H1 (cell line): ENCODE measurements around the gene SSTR3. TPM values are rescaled to one million over a fixed set of nuclear protein-coding genes. Genes with fewer than 3 reads are reported as not detected.

Experiments
- CTCF ChIA-PET: fragments of 300-600 bp; sonication (Branson Sonifier 250); formaldehyde crosslinking; loops from one replicate; lab custom pipeline; 2021; ENCODE audit not compliant: partially characterized antibody; lab: Charles Lee
- POLR2A ChIA-PET: fragments of 300-600 bp; sonication (Branson Sonifier 250); formaldehyde crosslinking; loops from one replicate; lab custom pipeline; 2021; ENCODE audit warnings: inconsistent platforms; ENCODE audit not compliant: partially characterized antibody; lab: Charles Lee
- DNase-seq, 2 experiments: peaks; one replicate each; pipeline versions ENCODE4 v3.0.0 to v3.0.0-alpha.2; 2010 to 2022; ENCODE audit warnings: low spot score in 2 of 2, low read depth in 1 of 2, mixed read lengths in 1 of 2
- FAIRE-seq: peaks from 2 replicates; lab custom pipeline; 2011; peaks lifted over from hg19 to GRCh38; lab: Jason Lieb, UNC
- H2AFZ ChIP-seq: 2 replicates; pipeline ENCODE4 v1.8.1; 2012; ENCODE audit warnings: low read length, inconsistent platforms
- H2AK5ac ChIP-seq: 2 replicates; pipeline ENCODE4 v1.6.1; 2013; ENCODE audit warnings: low read depth, low read length
- H2BK120ac ChIP-seq: replicated peaks from 2 replicates; pipeline ENCODE3; 2013; ENCODE audit warnings: low read depth, low read length, inconsistent platforms
- H2BK12ac ChIP-seq: 2 replicates; pipeline ENCODE4 v1.6.1; 2013; ENCODE audit warnings: low read depth, low read length
- H2BK15ac ChIP-seq: 2 replicates; pipeline ENCODE4 v1.6.1; 2013; ENCODE audit warnings: low read length
- H2BK20ac ChIP-seq: 2 replicates; pipeline ENCODE4 v1.6.1; 2013; ENCODE audit warnings: low read length
- H2BK5ac ChIP-seq: 2 replicates; pipeline ENCODE4 v1.6.1; 2013; ENCODE audit warnings: low read depth, low read length
- H3K14ac ChIP-seq: 2 replicates; pipeline ENCODE4 v1.6.1; 2013; ENCODE audit warnings: inconsistent platforms; ENCODE audit not compliant: insufficient read length
- H3K18ac ChIP-seq: 2 replicates; pipeline ENCODE4 v1.6.1; 2013; ENCODE audit warnings: low read length; ENCODE audit errors: extremely low read depth
- H3K23ac ChIP-seq: 2 replicates; pipeline ENCODE4 v1.6.1; 2013; ENCODE audit warnings: inconsistent platforms; ENCODE audit not compliant: insufficient read length
- H3K23me2 ChIP-seq: 2 replicates; pipeline ENCODE4 v1.6.1; 2013; ENCODE audit warnings: low read depth, low read length
- H3K27ac ChIP-seq: 2 replicates; pipeline ENCODE4 v1.6.1; 2011; ENCODE audit warnings: low read depth, low read length, inconsistent platforms
- H3K27me3 ChIP-seq, 4 experiments: replicated peaks in 1 of 4; 1 replicate in 1 of 4; 2 replicates in 3 of 4; pipeline versions ENCODE4 v1.6.1 to v1.8.1; 2011 to 2013; ENCODE audit warnings: low read length in 3 of 4, mild to moderate bottlenecking in 3 of 4, inconsistent platforms in 2 of 4, mixed read lengths in 2 of 4, moderate library complexity in 1 of 4; ENCODE audit not compliant: control insufficient read depth in 3 of 4, insufficient read depth in 3 of 4; ENCODE audit errors: extremely low read depth in 1 of 4
- H3K36me3 ChIP-seq, 4 experiments: 2 replicates each; pipeline versions ENCODE4 v1.6.1 to v1.8.1; 2011 to 2013; ENCODE audit warnings: mild to moderate bottlenecking in 4 of 4, low read length in 3 of 4, moderate library complexity in 2 of 4, control low read depth in 1 of 4, inconsistent platforms in 1 of 4; ENCODE audit not compliant: insufficient read depth in 4 of 4, control insufficient read depth in 2 of 4
- H3K4ac ChIP-seq: replicated peaks from 2 replicates; pipeline ENCODE3; 2013; ENCODE audit warnings: low read length, low read depth, mixed read lengths, inconsistent platforms; ENCODE audit not compliant: insufficient read length
- H3K4me1 ChIP-seq, 4 experiments: replicated peaks in 1 of 4; 1 replicate in 1 of 4; 2 replicates in 3 of 4; pipeline versions ENCODE4 v1.6.1 to v1.8.1; 2011 to 2013; ENCODE audit warnings: low read length in 3 of 4, inconsistent platforms in 2 of 4, mixed read lengths in 1 of 4; ENCODE audit not compliant: insufficient read depth in 4 of 4, control insufficient read depth in 3 of 4
- H3K4me2 ChIP-seq, 2 experiments: 2 replicates each; pipeline versions ENCODE4 v1.6.1 to v1.8.1; 2011 to 2013; ENCODE audit warnings: low read depth in 2 of 2, low read length in 2 of 2, control low read depth in 1 of 2, inconsistent platforms in 1 of 2, mild to moderate bottlenecking in 1 of 2; ENCODE audit not compliant: insufficient read depth in 1 of 2
- H3K4me3 ChIP-seq, 4 experiments: fragments of 200-600, 300-600 bp in 1 of 4; sonication (generic), shearing (Covaris generic), sonication (Bioruptor Twin) in 1 of 4; 2 replicates each; pipeline versions ENCODE4 v1.5.1 to v1.8.1; 2011 to 2016; ENCODE audit warnings: low read length in 4 of 4, low read depth in 3 of 4, control low read depth in 2 of 4, inconsistent platforms in 2 of 4, mild to moderate bottlenecking in 2 of 4, mixed read lengths in 1 of 4, moderate library complexity in 1 of 4; ENCODE audit not compliant: insufficient read depth in 2 of 4; ENCODE audit errors: extremely low read depth in 1 of 4
- H3K56ac ChIP-seq: replicated peaks from 2 replicates; pipeline ENCODE3; 2013; ENCODE audit warnings: low read depth, mild to moderate bottlenecking, mixed read lengths, low read length, inconsistent platforms; ENCODE audit not compliant: insufficient read length
- H3K79me1 ChIP-seq: 2 replicates; pipeline ENCODE4 v1.6.1; 2013; ENCODE audit warnings: low read depth, low read length, control low read depth
- H3K79me2 ChIP-seq, 2 experiments: 2 replicates each; pipeline versions ENCODE4 v1.6.1 to v1.8.1; 2012 to 2013; ENCODE audit warnings: low read length in 2 of 2, mild to moderate bottlenecking in 2 of 2, inconsistent platforms in 1 of 2; ENCODE audit not compliant: insufficient read depth in 2 of 2, control insufficient read depth in 1 of 2
- H3K9ac ChIP-seq, 4 experiments: replicated peaks in 1 of 4; 1 replicate in 1 of 4; 2 replicates in 3 of 4; pipeline versions ENCODE4 v1.6.1 to v1.8.1; 2011 to 2013; ENCODE audit warnings: low read depth in 3 of 4, low read length in 3 of 4, control low read depth in 2 of 4, mild to moderate bottlenecking in 2 of 4, moderate library complexity in 2 of 4, inconsistent platforms in 1 of 4; ENCODE audit errors: extremely low read depth in 1 of 4
- H3K9me3 ChIP-seq, 2 experiments: 2 replicates each; pipeline versions ENCODE4 v1.6.1 to v1.8.1; 2012 to 2013; ENCODE audit warnings: mild to moderate bottlenecking in 2 of 2, moderate library complexity in 2 of 2, control low read depth in 1 of 2, inconsistent platforms in 1 of 2, low read depth in 1 of 2, low read length in 1 of 2, mixed read lengths in 1 of 2; ENCODE audit not compliant: insufficient read depth in 2 of 2
- H4K20me1 ChIP-seq, 2 experiments: replicated peaks in 1 of 2; 2 replicates each; pipeline versions ENCODE3 to v1.8.1; 2011 to 2013; ENCODE audit warnings: inconsistent platforms in 2 of 2, low read length in 2 of 2, mild to moderate bottlenecking in 1 of 2; ENCODE audit not compliant: insufficient read depth in 2 of 2, control insufficient read depth in 1 of 2
- H4K5ac ChIP-seq: 2 replicates; pipeline ENCODE4 v1.6.1; 2013; ENCODE audit warnings: low read length, low read depth, mixed read lengths, inconsistent platforms; ENCODE audit not compliant: insufficient read length
- H4K8ac ChIP-seq: 2 replicates; pipeline ENCODE4 v1.8.0; 2013; ENCODE audit warnings: mild to moderate bottlenecking, moderate library complexity, low read length, inconsistent platforms; ENCODE audit not compliant: insufficient read depth; ENCODE audit errors: extremely low read depth
- H4K91ac ChIP-seq: replicated peaks from 2 replicates; pipeline ENCODE3; 2013; ENCODE audit warnings: low read length, mixed read lengths, inconsistent platforms; ENCODE audit not compliant: insufficient read length
- CHD1 ChIP-seq: IDR thresholded peaks from 2 replicates; pipeline ENCODE4 v1.6.1; 2012; ENCODE audit warnings: low read depth, low read length, improper control_type of control experiment
- CTCF ChIP-seq, 3 experiments: IDR thresholded peaks; 1 replicate in 2 of 3; 2 replicates in 1 of 3; pipeline versions ENCODE4 v1.5.1 to v1.6.1; 2011; ENCODE audit warnings: low read length in 3 of 3, mild to moderate bottlenecking in 3 of 3, inconsistent platforms in 2 of 3, low read depth in 1 of 3, moderate library complexity in 1 of 3; ENCODE audit not compliant: insufficient read depth in 1 of 3; ENCODE audit errors: control extremely low read depth in 1 of 3
- EZH2 ChIP-seq: fragments of 200-600 bp; sonication (generic); IDR thresholded peaks from 2 replicates; pipeline ENCODE4 v1.7.1; 2012; ENCODE audit warnings: low read depth, mild to moderate bottlenecking, moderate library complexity, low read length, inconsistent platforms; ENCODE audit not compliant: severe bottlenecking
- FOSL1 ChIP-seq: IDR thresholded peaks from 2 replicates; pipeline ENCODE4 v1.6.1; 2011; ENCODE audit warnings: mild to moderate bottlenecking, low read depth, low read length, moderate library complexity; ENCODE audit not compliant: insufficient read depth
- JUN ChIP-seq: IDR thresholded peaks from 2 replicates; pipeline ENCODE4 v1.6.1; 2011; ENCODE audit warnings: low read depth, mild to moderate bottlenecking, improper control_type of control experiment, low read length
- KDM5A ChIP-seq: fragments of 200-600 bp; IDR thresholded peaks from 2 replicates; pipeline ENCODE4 v1.7.1; 2012; ENCODE audit warnings: mild to moderate bottlenecking, low read length, inconsistent platforms, mixed read lengths
- NRF1 ChIP-seq: IDR thresholded peaks from 2 replicates; pipeline ENCODE4 v1.6.1; 2011; ENCODE audit warnings: mild to moderate bottlenecking, low read depth, low read length, improper control_type of control experiment
- RAD21 ChIP-seq, 2 experiments: IDR thresholded peaks in 1 of 2; conservative IDR thresholded peaks in 1 of 2; 2 replicates each; pipeline ENCODE4 v1.6.1; 2011; ENCODE audit warnings: low read depth in 2 of 2, low read length in 2 of 2, improper control_type of control experiment in 1 of 2, inconsistent platforms in 1 of 2, mild to moderate bottlenecking in 1 of 2, moderate library complexity in 1 of 2
- SAP30 ChIP-seq: fragments of 300-600 bp; sonication (generic); IDR thresholded peaks from 2 replicates; pipeline ENCODE4 v1.7.1; 2012; ENCODE audit warnings: low read length, moderate library complexity, mild to moderate bottlenecking, inconsistent platforms; ENCODE audit not compliant: insufficient read depth, insufficient replicate concordance
- SP1 ChIP-seq: IDR thresholded peaks from 2 replicates; pipeline ENCODE4 v1.6.1; 2011; ENCODE audit warnings: low read depth, low read length
- WGBS, 2 experiments: shearing (Covaris generic) in 1 of 2; methylation state at CpG; one replicate each; pipeline versions ENCODE4 v1.1.6 to v1.1.7; 2013 to 2015; ENCODE audit warnings: low lambda C conversion rate in 2 of 2, mixed read lengths in 2 of 2, inconsistent platforms in 1 of 2, low coverage in 1 of 2, missing lambda C conversion rate in 1 of 2; ENCODE audit not compliant: insufficient replicate concordance in 2 of 2, insufficient coverage in 1 of 2, insufficient read length in 1 of 2; ENCODE audit errors: extremely low coverage in 1 of 2, missing lambda C conversion rate in 1 of 2; 5-methylcytosine and 5-hydroxymethylcytosine counted together
- polyA plus RNA-seq, 7 experiments: library from polyadenylated mRNA; depleted of rRNA in 3 of 7; stranded (reverse) in 5 of 7; unstranded in 2 of 7; fragments of >200 nt in 5 of 7; fragments of 200-250 nt in 2 of 7; gene quantifications; 1 replicate in 5 of 7; 2 replicates in 1 of 7; 4 replicates in 1 of 7; pipeline versions ENCODE4 v1.2.1 to v1.2.3, GENCODE V29; 2011 to 2013; ENCODE audit warnings: missing spikeins in 2 of 7, mixed read lengths in 2 of 7
- total RNA-seq: library from RNA; stranded (reverse); fragmentation: NEBNext Ultra II Directional; extraction: Animal tissue kit (Norgen Biotek cat#: 25700); gene quantifications from 2 replicates; pipeline ENCODE4 v1.2.1, GENCODE V29; 2021

Gene SSTR3
- total and polyA plus RNA-seq, 2 of the 8 experiments (the other 6 are each of a cell fraction or from before 2014, with no cell fraction given) = 0.22 to 0.77 TPM

GRCh38 chr22:37180531-37181231, 31.6 kb downstream of the SSTR3 start:
- Histone ChIP-seq H3K79me2 (no peaks in the 10 kb centered on the region), H2AFZ (no peak overlapping the region), H2BK5ac (no peak overlapping the region), H4K20me1 (no peaks in the 10 kb centered on the region), H3K36me3 (no peaks in the 10 kb centered on the region), H2AK5ac (no peak overlapping the region), H3K9me3 (no peaks in the 10 kb centered on the region), H4K5ac (no peak overlapping the region), H3K4me3 (no peak overlapping the region), H4K8ac (no peak overlapping the region), H2BK120ac (no peak overlapping the region), H3K27ac (no peak overlapping the region), H3K14ac (no peak overlapping the region), H3K79me1 (no peaks in the 10 kb centered on the region), H3K4me1 (no peaks in the 10 kb centered on the region; a peak in 2 of 7 replicates), H4K91ac (no peak overlapping the region), H3K18ac (no peak overlapping the region), H3K23me2 (no peaks in the 10 kb centered on the region), H3K9ac (no peak overlapping the region), H2BK15ac (no peak overlapping the region), H3K27me3 (no peaks in the 10 kb centered on the region; a peak in 1 of 7 replicates), H3K4me2 (no peak overlapping the region), H3K56ac (no peak overlapping the region), H2BK20ac (no peak overlapping the region), H2BK12ac (no peak overlapping the region), H3K23ac (no peak overlapping the region), H3K4ac (no peak overlapping the region)
- FAIRE-seq (no peak), DNase-seq (no peak)
- ChIA-PET CTCF (interaction anchor here (1.1 to 2.0 kb wide), 3 partner anchors 12 to 80 kb away, joined by 3 to 10 read pairs (median 3); no protein-coding TSS in a partner anchor), POLR2A (no interaction called here)
- 88% methylated on average over 15 of the region's 15 CpGs; no CpG with 5 or more reads in 1 of the 2 experiments for WGBS, 2 experiments
- TF ChIP-seq SP1 (no peak), SAP30 (no peak), KDM5A (no peak), FOSL1 (no peak), CHD1 (no peak), EZH2 (no peak), CTCF (IDR thresholded peaks at IDR 0.05; ENCODE audit: control extremely low read depth in 1 of 3, insufficient read depth in 1 of 3, low read depth in 1 of 3, low read length in 3 of 3) (no peak), NRF1 (no peak), JUN (no peak), RAD21 (IDR thresholded peaks at IDR 0.05 in 1 of 2, conservative IDR thresholded peaks at IDR 0.05 in 1 of 2; ENCODE audit: low read depth in 2 of 2, low read length in 2 of 2) (no peak)
